HG02571 (cell line): ENCODE measurements around the gene CTIF.
A peak's percentile ranks its signal among the peaks of the same experiment; 100 is the strongest.
"Not testable (repeated sequence)": the region's sequence is repeated elsewhere in the genome, so short reads cannot be mapped to it uniquely, and the experiment has no call there.

Experiments
- ATAC-seq: cut with Tn5 transposase; IDR thresholded peaks from one replicate; pipeline ENCODE4 v1.9.1; 2021; ENCODE audit warnings: mild to moderate bottlenecking, moderate library complexity; ENCODE audit not compliant: unreplicated experiment

The CTIF gene

GRCh38 chr18:48857023-48857694 lies 318.3 kb downstream of the CTIF start:
- no peak for ATAC-seq

- ATAC-seq, result no peak
Observed at GRCh38 chr18:48858676-48859075, 319.8 kb downstream of the CTIF start.

- ATAC-seq, result no peak
Observed at GRCh38 chr18:48859311-48860268, 320.8 kb downstream of the CTIF start.

- ATAC-seq, result no peak
Observed at GRCh38 chr18:48860269-48861180, 321.7 kb downstream of the CTIF start.

GRCh38 chr18:48861181-48861708 lies 322.4 kb downstream of the CTIF start:
- ATAC-seq, result no peak

- no peak for ATAC-seq
Observed at GRCh38 chr18:48862132-48862531, 323.3 kb downstream of the CTIF start.

- no peak for ATAC-seq
Observed at GRCh38 chr18:48862678-48863270, 323.9 kb downstream of the CTIF start.

GRCh38 chr18:48863432-48864065 lies 324.7 kb downstream of the CTIF start:
- ATAC-seq, result no peak

- ATAC-seq, result no peak
Observed at GRCh38 chr18:48864876-48865275, 326.0 kb downstream of the CTIF start.

- ATAC-seq, result no peak
Observed at GRCh38 chr18:48866028-48866733, 327.4 kb downstream of the CTIF start.

GRCh38 chr18:48866856-48867255 lies 328.0 kb downstream of the CTIF start:
- ATAC-seq, result no peak

GRCh38 chr18:48867978-48868377 lies 329.1 kb downstream of the CTIF start:
- no peak for ATAC-seq

- peak; percentile 72 for ATAC-seq
Observed at GRCh38 chr18:48868468-48869466, 329.9 kb downstream of the CTIF start.

- ATAC-seq, result no peak
Observed at GRCh38 chr18:48869591-48869990, 330.8 kb downstream of the CTIF start.

GRCh38 chr18:48870926-48871325 lies 332.1 kb downstream of the CTIF start:
- ATAC-seq, result not testable (repeated sequence)

- ATAC-seq, result no peak
Observed at GRCh38 chr18:48871391-48872166, 332.7 kb downstream of the CTIF start.
